Stomach (tissue), 9 donors: ENCODE measurements around the gene FUT8. TPM values are rescaled to one million over a fixed set of nuclear protein-coding genes. Genes with fewer than 3 reads are reported as not detected.

Experiments used
- DNase-seq, 2 donors: peaks; one replicate each; pipeline versions ENCODE4 v3.0.0 to v3.0.0-alpha.2; 2013 to 2019
- H3K27ac ChIP-seq, 5 donors: fragments of 200-600 bp in 4 of 5; sonication (generic) in 4 of 5; one replicate each; pipeline ENCODE4 v1.5.1; 2013 to 2019; ENCODE audit warnings: mild to moderate bottlenecking in 1 of 5, moderate library complexity in 1 of 5
- H3K27me3 ChIP-seq, 3 donors: fragments of 200-600 bp; sonication (generic); one replicate each; pipeline ENCODE4 v1.5.1; 2017 to 2019; ENCODE audit warnings: mixed run types in 1 of 3
- H3K36me3 ChIP-seq, 4 donors: fragments of 200-600 bp; sonication (generic); 1 replicate in 3 of 4; 2 replicates in 1 of 4; pipeline ENCODE4 v1.5.1; 2016 to 2019
- H3K4me1 ChIP-seq, 4 donors: fragments of 200-600 bp; sonication (generic); one replicate each; pipeline ENCODE4 v1.5.1; 2016 to 2019
- H3K4me3 ChIP-seq, 4 donors: fragments of 200-600 bp; sonication (generic) in 3 of 4; one replicate each; pipeline ENCODE4 v1.5.1; 2016 to 2019; ENCODE audit warnings: mild to moderate bottlenecking in 1 of 4
- H3K9me3 ChIP-seq, 4 donors: fragments of 200-600 bp; sonication (generic); one replicate each; pipeline ENCODE4 v1.5.1; 2016 to 2019
- CTCF ChIP-seq, 7 experiments: fragments of 450-650 bp in 4 of 7; fragments of 200-600 bp in 3 of 7; sonication (generic) in 3 of 7; IDR thresholded peaks; one replicate each; pipeline ENCODE4 v1.5.1; 2016 to 2019; ENCODE audit warnings: antibody characterized with exemption in 7 of 7, control low read depth in 2 of 7, mild to moderate bottlenecking in 1 of 7
- EP300 ChIP-seq: sonication (generic); formaldehyde crosslinking; IDR thresholded peaks from one replicate; pipeline ENCODE4 v1.6.1; 2017; ENCODE audit warnings: antibody characterized with exemption
- POLR2A ChIP-seq, 4 donors: fragments of 450-650 bp; IDR thresholded peaks; one replicate each; pipeline ENCODE4 v1.6.1; 2016; ENCODE audit warnings: antibody characterized with exemption in 4 of 4, control low read depth in 2 of 4, mild to moderate bottlenecking in 1 of 4, moderate library complexity in 1 of 4
- POLR2AphosphoS5 ChIP-seq, 3 donors: sonication (generic); formaldehyde crosslinking; IDR thresholded peaks; one replicate each; pipeline ENCODE4 v1.6.1; 2016; ENCODE audit warnings: antibody characterized with exemption in 3 of 3
- WGBS, 5 donors: extraction: QIAGEN DNeasy Blood & Tissue Kit in 3 of 5; methylation state at CpG; one replicate each; pipeline versions ENCODE4 v1.1.5 to v1.1.7; 2013 to 2018; 5-methylcytosine and 5-hydroxymethylcytosine counted together
- intact Hi-C: fragments of 100-400 bp; cut with DNase I; formaldehyde crosslinking; loops from one replicate; pipeline ENCODE4 v1.15.1; 2023; ENCODE audit warnings: low total_unique reads
- polyA plus RNA-seq, 3 donors: library from polyadenylated mRNA; stranded (reverse); fragments of 200-250 nt; gene quantifications; one replicate each; pipeline ENCODE4 v1.2.3, GENCODE V29; 2013
- total RNA-seq, 5 donors: library from RNA; depleted of rRNA; stranded (reverse); fragments of >200 nt; gene quantifications; one replicate each; pipeline versions ENCODE4 v1.1.0 to v1.2.3, GENCODE V29; 2014 to 2016
- donor health status: healthy with polysubstance abuse.
- donor health status: Bipolar disorder and iron deficiency.
- donor health status: healthy.

FUT8 gene
- total and polyA plus RNA-seq, 8 donors, result 17.4 to 175 (median 36.7) TPM

GRCh38 chr14:65377576-65377975 is 35.0 kb upstream of the FUT8 start:
- DNase-seq, result no peak
- Histone ChIP-seq H3K27ac (no peak overlapping the region), H3K27me3 (no peaks in the 10 kb centered on the region), H3K9me3 (no peaks in the 10 kb centered on the region), H3K4me3 (no peak overlapping the region), H3K4me1 (peaks cover 0 to 12% (median 0%) of the 10 kb centered on the region in 4 donors), H3K36me3 (no peaks in the 10 kb centered on the region)
- WGBS, 5 donors, result 59 to 73% (median 65%) methylated on average over 4 of the region's 4 CpGs
- intact Hi-C loops, result no loop called here
- no peak for TF ChIP-seq POLR2AphosphoS5 (IDR thresholded peaks at IDR 0.05)
- no peak for TF ChIP-seq POLR2A (IDR thresholded peaks at IDR 0.05)
- TF ChIP-seq CTCF (IDR thresholded peaks at IDR 0.05), result no peak
- no peak for TF ChIP-seq EP300

DNA sequence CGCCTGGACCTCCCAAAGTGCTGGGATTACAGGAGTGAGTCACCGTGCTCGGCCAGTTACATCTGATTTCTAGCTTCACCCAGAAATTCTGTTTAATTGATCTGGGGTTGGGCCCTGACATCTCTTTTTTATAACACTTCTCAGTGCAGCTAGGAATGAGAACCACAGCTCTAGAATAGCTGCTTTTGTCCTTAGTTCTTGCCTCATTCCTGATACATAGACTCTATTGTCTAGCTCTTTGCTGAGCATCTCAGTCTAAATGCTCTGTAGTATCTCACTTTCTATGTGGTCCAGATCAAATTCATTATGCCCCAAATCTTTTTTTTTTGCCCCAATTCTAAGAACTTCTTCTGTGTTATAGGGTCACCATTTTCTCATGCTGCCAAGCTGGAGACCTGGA is 29.9 kb upstream of the FUT8 start:
- WGBS, 5 donors, result 92 to 99% (median 97%) methylated on average over 3 of the region's 3 CpGs
- TF ChIP-seq POLR2A (IDR thresholded peaks at IDR 0.05) (no peak), POLR2AphosphoS5 (IDR thresholded peaks at IDR 0.05) (no peak), CTCF (IDR thresholded peaks at IDR 0.05) (no peak), EP300 (no peak)
- H3K27ac ChIP-seq, result no peak overlapping the region
- H3K36me3 ChIP-seq, result no peaks in the 10 kb centered on the region
- intact Hi-C loops, result no loop called here
- no peaks in the 10 kb centered on the region for H3K27me3 ChIP-seq
- no peaks in the 10 kb centered on the region for H3K4me1 ChIP-seq
- H3K9me3 ChIP-seq, result no peaks in the 10 kb centered on the region
- no peak overlapping the region for H3K4me3 ChIP-seq
- no peak for DNase-seq

DNA sequence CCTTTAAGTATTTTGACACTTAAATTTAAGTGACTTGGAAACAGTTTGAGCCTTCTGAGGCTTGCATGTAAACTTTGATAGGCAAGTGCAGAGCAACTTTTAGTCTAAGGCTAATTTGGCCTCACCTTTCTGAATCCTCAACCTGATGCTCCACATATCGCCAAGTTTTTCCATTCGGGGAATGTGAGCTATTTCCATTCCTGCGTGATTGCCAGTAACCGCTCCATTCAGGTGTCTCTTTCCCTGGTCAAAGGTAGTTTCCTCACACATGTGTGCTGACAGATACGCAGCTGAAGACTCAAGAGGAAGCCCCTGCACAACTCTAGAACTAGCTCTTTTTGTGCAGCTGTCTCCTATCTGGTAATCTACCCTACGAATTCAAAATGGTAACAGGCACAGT is 25.4 kb upstream of the FUT8 start:
- Histone ChIP-seq H3K4me3 (no peak overlapping the region), H3K9me3 (no peaks in the 10 kb centered on the region), H3K4me1 (no peaks in the 10 kb centered on the region), H3K27me3 (no peaks in the 10 kb centered on the region), H3K36me3 (no peaks in the 10 kb centered on the region), H3K27ac (no peak overlapping the region)
- WGBS, 5 donors, result 85 to 91% (median 87%) methylated on average over 6 of the region's 6 CpGs
- intact Hi-C loops, result no loop called here
- no peak for TF ChIP-seq POLR2AphosphoS5 (IDR thresholded peaks at IDR 0.05)
- TF ChIP-seq EP300, result no peak
- no peak for TF ChIP-seq POLR2A (IDR thresholded peaks at IDR 0.05)
- TF ChIP-seq CTCF (IDR thresholded peaks at IDR 0.05), result no peak
- no peak for DNase-seq

- TF ChIP-seq POLR2AphosphoS5 (IDR thresholded peaks at IDR 0.05) (no peak), CTCF (IDR thresholded peaks at IDR 0.05) (no peak), POLR2A (IDR thresholded peaks at IDR 0.05) (no peak), EP300 (no peak)
- H3K27ac ChIP-seq, result no peak overlapping the region
- H3K4me3 ChIP-seq, result no peak overlapping the region
- no peak for DNase-seq
- no peaks in the 10 kb centered on the region for H3K27me3 ChIP-seq
- 87 to 96% (median 93%) methylated on average over 1 of the region's 1 CpG for WGBS, 5 donors
- no peaks in the 10 kb centered on the region for H3K36me3 ChIP-seq
- no peaks in the 10 kb centered on the region for H3K9me3 ChIP-seq
- intact Hi-C loops, result no loop called here
- H3K4me1 ChIP-seq, result no peaks in the 10 kb centered on the region
Measured at GRCh38 chr14:65387628-65388027, 24.9 kb upstream of the FUT8 start.
